Erythroblast (primary cell): Measurements from ENCODE around the gene CHST2.

ENCODE experiments used
- GATA1 ChIP-seq: IDR thresholded peaks from 2 replicates; pipeline ENCODE4 v1.6.1; 2011; ENCODE audit warnings: low read depth, mild to moderate bottlenecking, control low read depth, low read length, moderate library complexity
- POLR2A ChIP-seq: IDR thresholded peaks from 2 replicates; pipeline ENCODE4 v1.6.1; 2011; ENCODE audit warnings: mild to moderate bottlenecking, low read length

- no peak for TF ChIP-seq POLR2A
- TF ChIP-seq GATA1, result no peak
These were observed 15.6 kb downstream of the CHST2 start for GRCh38 chr3:143135150-143135549.
